Kidney epithelial cell (primary cell): ENCODE measurements around the gene CHPT1. TPM values are rescaled to one million over a fixed set of nuclear protein-coding genes. Genes with fewer than 3 reads are reported as not detected.
"Not testable (repeated sequence)": the region's sequence is repeated elsewhere in the genome, so short reads cannot be mapped to it uniquely, and the experiment has no call there.

Experiments
- DNase-seq: peaks from one replicate; pipeline ENCODE4 v3.0.0-alpha.2; 2010; ENCODE audit warnings: low read depth
- H3K27me3 ChIP-seq: 2 replicates; pipeline ENCODE4 v1.6.0; 2011; ENCODE audit warnings: low read length; ENCODE audit not compliant: control insufficient read depth, insufficient read depth
- H3K36me3 ChIP-seq: 2 replicates; pipeline ENCODE4 v1.5.1; 2011; ENCODE audit warnings: low read length; ENCODE audit not compliant: control insufficient read depth, insufficient read depth
- H3K4me3 ChIP-seq: 2 replicates; pipeline ENCODE4 v1.5.1; 2011; ENCODE audit warnings: low read depth, mild to moderate bottlenecking, control low read depth, low read length
- CTCF ChIP-seq: IDR thresholded peaks from 2 replicates; pipeline ENCODE4 v1.5.1; 2011; ENCODE audit warnings: mild to moderate bottlenecking, moderate library complexity, low read length, control low read depth, inconsistent platforms; ENCODE audit not compliant: insufficient read depth, poor library complexity, severe bottlenecking
- total RNA-seq: library from RNA; depleted of rRNA; stranded (reverse); fragments of >200 nt; gene quantifications from 2 replicates; pipeline ENCODE4 v1.2.3, GENCODE V29; 2015

CHPT1 gene
- total RNA-seq, 1 donor from 2014 or later: 16.1 TPM

GRCh38 chr12:101675555-101675954 lies 21.9 kb upstream of the CHPT1 start:
- H3K27me3 ChIP-seq: no peaks in the 10 kb centered on the region
- no peak overlapping the region for H3K4me3 ChIP-seq
- DNase-seq: no peak
- no peak for TF ChIP-seq CTCF
- no peaks in the 10 kb centered on the region for H3K36me3 ChIP-seq

DNA sequence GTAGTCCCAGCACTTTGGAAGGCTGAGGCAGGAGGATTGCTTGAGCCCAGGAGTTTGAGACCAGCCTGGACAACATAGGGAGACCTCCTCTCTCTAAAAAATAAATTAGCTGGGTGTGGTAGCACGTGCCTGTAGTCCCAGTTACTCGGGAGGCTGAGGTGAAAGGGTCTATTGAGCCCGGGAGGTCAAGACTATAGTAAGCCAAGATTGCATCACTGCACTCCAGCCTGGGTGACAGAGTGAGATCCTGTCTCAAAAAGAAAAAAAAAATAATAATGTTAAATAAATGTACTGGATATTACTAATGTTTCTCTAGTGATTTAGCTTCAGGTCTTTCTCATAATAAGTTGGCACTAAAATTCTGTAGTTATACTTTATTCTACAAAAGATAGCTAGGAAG lies 20.9 kb upstream of the CHPT1 start:
- H3K4me3 ChIP-seq, H3K27me3 ChIP-seq, DNase-seq, H3K36me3 ChIP-seq: not testable (repeated sequence)

GRCh38 chr12:101678081-101678480 lies 19.4 kb upstream of the CHPT1 start:
- no peak for DNase-seq
- no peaks in the 10 kb centered on the region for H3K27me3 ChIP-seq
- no peaks in the 10 kb centered on the region for H3K36me3 ChIP-seq
- TF ChIP-seq CTCF: no peak
- H3K4me3 ChIP-seq: no peak overlapping the region

DNA sequence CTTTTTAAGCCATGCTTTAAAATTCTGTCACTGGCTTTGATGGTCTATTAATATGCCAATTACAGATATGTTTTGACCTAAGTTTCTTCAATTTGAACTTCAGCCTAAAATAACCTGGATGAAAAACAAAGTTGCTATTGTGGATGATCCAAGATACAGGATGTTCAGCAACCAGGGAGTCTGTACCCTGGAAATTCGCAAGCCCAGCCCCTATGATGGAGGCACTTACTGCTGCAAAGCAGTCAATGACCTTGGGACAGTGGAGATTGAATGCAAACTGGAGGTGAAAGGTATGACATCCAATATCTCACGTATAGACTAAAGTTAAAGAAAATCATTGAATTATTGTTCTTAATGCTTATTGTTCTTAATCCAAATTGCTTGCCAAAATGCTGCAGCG lies 17.2 kb upstream of the CHPT1 start:
- no peak for TF ChIP-seq CTCF
- DNase-seq: no peak
- Histone ChIP-seq H3K4me3 (no peak overlapping the region), H3K36me3 (no peaks in the 10 kb centered on the region), H3K27me3 (no peaks in the 10 kb centered on the region)

- no peak overlapping the region for H3K4me3 ChIP-seq
- no peak for TF ChIP-seq CTCF
- H3K36me3 ChIP-seq: no peaks in the 10 kb centered on the region
- DNase-seq: no peak
- H3K27me3 ChIP-seq: no peaks in the 10 kb centered on the region
Observed at GRCh38 chr12:101680647-101681046, 16.8 kb upstream of the CHPT1 start.

DNA sequence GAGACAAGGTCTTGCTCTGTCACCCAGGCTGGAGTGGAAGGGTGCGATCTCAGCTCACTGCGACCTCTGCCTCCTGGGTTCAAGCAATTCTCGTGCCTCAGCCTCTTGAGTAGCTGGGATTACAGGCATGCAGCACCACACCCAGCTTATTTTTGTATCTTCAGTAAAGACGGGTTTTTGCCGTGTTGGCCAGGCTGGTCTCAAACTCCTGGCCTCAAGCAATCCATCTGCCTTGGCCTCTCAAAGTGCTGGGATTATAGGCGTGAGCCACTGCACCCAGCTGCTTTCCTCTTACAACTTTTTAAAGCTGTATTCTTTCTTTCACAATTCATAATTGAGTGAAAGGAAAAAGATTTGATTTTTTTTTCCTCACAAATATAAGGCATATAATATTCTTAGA lies 15.8 kb upstream of the CHPT1 start:
- not testable (repeated sequence) for H3K27me3 ChIP-seq, DNase-seq, H3K4me3 ChIP-seq, H3K36me3 ChIP-seq

GRCh38 chr12:101685092-101685491 lies 12.3 kb upstream of the CHPT1 start:
- Histone ChIP-seq H3K4me3 (no peak overlapping the region), H3K36me3 (no peaks in the 10 kb centered on the region), H3K27me3 (no peaks in the 10 kb centered on the region)
- no peak for DNase-seq
- no peak for TF ChIP-seq CTCF
